ENCODE measurements around the gene TIMM10.
A peak's percentile ranks its signal among the peaks of the same experiment; 100 is the strongest.

TIMM10 gene

GRCh38 chr11:57530596-57531507 is at the start of gene TIMM10:
TSS of gene TIMM10 (minus strand) at chr11:57530754. CDS start at chr11:57530189, 565 bp downstream.
- DNase-seq (ENCODE audit: extremely low read depth in 1 of 2, low read depth in 1 of 2): peak; percentile 83 to 85

GRCh38 chr11:57574061-57574460 is 43.5 kb upstream of the TIMM10 start:
- no peak for DNase-seq (ENCODE audit: extremely low read depth in 1 of 2, low read depth in 1 of 2)

- DNase-seq (ENCODE audit: extremely low read depth in 1 of 2, low read depth in 1 of 2): no peak
These were observed 41.1 kb upstream of the TIMM10 start for GRCh38 chr11:57571606-57572005.

DNA sequence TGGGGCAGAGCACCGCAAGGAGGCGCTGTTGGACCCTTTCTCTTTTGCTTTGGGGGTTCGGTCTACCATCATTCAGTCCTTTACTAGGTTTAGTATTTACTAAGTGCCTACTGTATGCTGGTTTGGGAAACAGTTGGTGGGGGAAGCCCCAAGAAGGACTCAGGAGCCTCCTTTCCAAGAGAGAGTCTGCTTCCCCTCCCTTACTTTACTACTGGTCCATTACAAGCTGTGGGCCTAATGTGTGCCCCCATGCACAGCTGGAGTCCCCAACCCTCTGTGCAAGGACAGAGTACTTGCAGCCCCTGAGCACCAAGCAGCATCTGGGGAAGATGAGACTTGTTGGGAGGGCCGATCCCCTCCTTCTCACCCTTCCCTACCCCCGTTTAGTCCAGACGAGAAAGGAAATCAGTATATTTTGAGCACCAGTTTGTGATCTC is 37.8 kb upstream of the TIMM10 start:
- DNase-seq (ENCODE audit: extremely low read depth in 1 of 2, low read depth in 1 of 2): peak in 1 of 2 donors; percentile 82

DNA sequence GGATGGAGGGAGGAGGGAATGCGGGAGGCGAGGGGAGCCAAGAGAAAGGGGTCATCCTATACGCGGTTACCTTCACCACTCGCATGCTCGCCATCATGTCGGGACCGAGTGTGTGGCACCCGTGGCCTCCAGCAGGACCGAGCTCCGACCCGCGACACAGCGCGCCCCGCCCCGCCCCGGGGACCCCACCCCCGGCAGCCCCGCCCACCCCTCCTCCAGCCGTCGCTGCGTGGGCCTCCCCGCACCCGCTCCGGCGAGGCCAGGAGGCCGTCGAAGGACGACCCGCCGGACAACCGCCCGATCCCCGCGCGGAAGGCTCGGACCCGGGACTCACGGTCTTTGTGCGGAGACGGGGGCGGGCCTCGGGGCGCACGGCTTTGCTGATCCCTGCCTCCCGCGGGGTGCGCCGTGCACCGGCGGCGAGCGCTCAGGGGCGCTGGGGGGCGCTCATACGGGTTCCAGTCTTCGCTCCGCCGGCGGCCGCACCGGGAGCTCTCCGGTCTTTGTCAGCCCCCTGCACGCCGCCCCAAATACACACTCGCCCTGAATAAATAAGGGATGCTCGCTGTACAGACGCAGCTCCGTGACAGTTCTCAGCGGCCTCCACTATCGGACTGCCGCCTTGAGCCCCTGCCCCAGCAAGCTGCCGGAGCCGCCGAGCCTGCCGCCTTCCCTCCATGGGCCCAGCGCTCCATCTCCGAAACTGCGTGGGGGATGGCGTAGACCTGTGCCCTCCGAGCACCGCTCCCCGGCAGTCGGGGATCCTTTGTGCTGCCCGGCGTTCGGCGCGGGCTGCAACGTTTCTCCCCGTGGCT is 37.2 kb upstream of the TIMM10 start, which contains the start of gene UBE2L6:
Gene UBE2L6 (minus strand): TSS at position 158 of the 815 bp plus-strand sequence. CDS start 61 bp downstream, at position 97.
- peak; percentile 46 to 74 for DNase-seq (ENCODE audit: extremely low read depth in 1 of 2, low read depth in 1 of 2)

GRCh38 chr11:57566905-57567514 is 36.5 kb upstream of the TIMM10 start:
- DNase-seq (ENCODE audit: extremely low read depth in 1 of 2, low read depth in 1 of 2): no peak

DNA sequence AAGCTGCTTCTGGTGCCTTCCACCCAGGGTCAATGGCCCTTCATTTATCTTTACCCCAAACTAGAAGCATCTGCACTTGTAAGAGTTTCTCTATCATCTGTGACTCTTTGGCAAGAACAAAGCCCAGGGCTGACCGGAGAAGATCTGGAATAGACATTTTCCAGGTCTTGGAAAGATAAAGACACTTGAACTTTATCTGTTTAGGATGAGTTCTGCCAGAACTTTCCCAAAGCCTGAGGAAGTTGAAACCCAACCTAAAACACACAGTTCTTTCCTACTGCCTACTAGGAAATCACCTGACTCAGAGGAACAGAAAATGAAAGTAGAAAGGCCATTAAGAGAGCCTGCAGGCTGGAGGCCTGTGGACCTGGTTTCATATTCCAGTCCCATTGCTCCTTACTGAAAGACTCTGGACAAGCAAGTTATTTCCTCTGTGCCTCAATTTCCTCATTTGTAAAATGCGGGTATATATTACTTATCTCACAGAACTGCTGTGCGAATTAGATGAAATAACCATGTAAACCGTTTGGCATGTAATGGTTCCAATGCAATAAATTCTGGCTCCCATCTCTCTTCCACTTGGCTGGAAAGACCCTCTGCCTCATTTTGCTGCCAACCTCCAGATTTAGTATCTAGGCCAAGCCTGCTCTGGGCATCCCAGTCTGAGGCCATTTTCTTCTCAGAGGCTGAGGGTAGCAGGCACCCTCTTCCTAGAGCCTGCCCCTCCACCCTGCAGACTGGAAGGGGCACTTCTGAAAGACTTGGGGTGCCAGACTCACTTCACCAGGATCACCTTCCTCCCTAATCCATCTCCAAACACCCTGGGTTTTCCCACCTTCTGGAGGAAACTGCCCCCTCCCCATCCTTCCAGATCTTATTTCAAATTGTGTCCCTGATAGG is 35.7 kb upstream of the TIMM10 start:
- no peak for DNase-seq (ENCODE audit: extremely low read depth in 1 of 2, low read depth in 1 of 2)

DNA sequence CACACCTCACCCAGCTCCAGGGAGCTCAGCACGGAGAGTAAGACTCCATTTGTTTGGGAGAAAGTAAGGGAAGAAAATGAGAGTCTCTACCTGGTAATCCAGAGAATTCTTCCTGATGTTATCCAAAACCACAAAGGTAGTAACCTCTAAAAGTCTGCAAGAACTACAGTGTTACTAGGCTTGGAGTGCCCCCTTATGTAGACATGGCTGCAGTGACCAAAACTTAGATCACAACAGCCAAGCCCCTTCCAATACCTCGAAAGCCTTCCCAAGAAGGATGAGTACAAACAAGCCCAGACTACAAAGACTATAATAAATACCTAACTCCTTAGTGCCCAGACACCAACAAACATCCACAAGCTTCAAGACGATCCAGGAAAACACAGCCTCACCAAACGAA is 32.0 kb upstream of the TIMM10 start:
- DNase-seq (ENCODE audit: extremely low read depth in 1 of 2, low read depth in 1 of 2): no peak

DNA sequence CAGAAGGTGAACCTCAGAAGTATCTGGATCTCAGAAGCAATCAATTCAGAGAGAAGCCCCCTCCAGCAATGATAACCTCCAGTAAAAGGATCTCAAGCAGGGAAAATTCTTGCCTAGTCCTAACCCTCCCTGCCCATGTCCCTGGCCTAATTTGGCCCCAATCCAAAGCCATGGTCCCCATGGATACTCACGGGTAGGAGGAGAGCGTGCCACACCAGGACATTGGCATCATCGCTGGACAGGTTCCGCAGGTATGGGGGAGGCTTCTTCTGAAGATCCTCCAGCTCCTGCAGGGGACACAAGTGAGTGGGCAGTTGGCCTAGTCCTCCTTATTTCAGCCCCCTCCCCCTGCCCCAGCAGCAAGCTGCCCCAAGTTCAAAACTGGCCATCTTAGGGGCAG is 29.6 kb upstream of the TIMM10 start:
- no peak for DNase-seq (ENCODE audit: extremely low read depth in 1 of 2, low read depth in 1 of 2)

- DNase-seq (ENCODE audit: extremely low read depth in 1 of 2, low read depth in 1 of 2): no peak
These were observed 25.5 kb upstream of the TIMM10 start for GRCh38 chr11:57556041-57556440.

GRCh38 chr11:57555393-57555792 is 24.8 kb upstream of the TIMM10 start:
- DNase-seq (ENCODE audit: extremely low read depth in 1 of 2, low read depth in 1 of 2): no peak

- DNase-seq (ENCODE audit: extremely low read depth in 1 of 2, low read depth in 1 of 2): no peak
These were observed 21.9 kb upstream of the TIMM10 start for GRCh38 chr11:57552479-57552878.

DNA sequence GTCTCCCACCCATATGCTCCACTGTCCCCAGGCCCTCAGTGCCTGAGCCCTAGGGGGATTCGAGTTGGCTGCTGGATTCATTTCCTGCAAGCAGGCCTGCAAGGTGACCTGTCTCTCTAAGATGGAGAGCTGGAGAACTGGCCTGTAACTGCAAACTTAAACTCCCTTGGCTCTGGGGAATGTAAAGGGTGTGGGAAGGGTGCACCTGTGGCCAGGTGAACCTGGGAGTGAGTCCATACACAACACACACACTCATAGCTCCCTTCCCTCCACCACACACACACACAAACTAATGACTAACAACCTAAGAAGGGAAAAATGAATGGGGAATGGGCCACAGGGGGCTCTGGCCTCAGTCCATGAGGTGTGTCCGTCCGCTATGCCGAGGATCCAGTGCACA is 21.4 kb upstream of the TIMM10 start:
- DNase-seq (ENCODE audit: extremely low read depth in 1 of 2, low read depth in 1 of 2): no peak

- DNase-seq (ENCODE audit: extremely low read depth in 1 of 2, low read depth in 1 of 2): no peak
These were observed 19.4 kb upstream of the TIMM10 start for GRCh38 chr11:57549983-57550382.

DNA sequence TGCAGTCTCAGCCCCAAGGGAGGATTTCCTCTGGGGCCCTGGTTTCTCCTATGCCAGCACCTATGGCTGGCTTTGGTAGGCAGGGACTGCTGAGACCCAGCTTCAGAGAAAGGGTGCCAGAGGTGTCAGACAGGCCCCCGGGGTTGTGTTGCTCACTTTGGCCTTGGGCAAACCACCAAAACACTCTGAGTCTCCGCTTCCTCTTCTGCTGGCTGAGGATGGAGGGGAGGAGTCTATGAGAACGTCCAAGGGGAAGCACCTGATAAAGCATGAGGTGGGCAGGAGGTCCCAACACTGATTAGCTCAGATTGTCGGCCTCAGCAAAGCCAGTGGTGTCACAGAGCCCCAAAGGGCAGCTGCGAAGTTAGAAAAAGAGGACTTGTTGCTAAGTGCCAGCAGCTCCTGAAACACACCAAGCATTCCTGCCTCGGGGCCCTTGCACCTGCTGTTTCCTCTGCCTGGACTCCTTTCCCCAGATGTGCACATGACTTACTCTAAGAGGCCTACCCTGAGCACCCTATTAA is 17.4 kb upstream of the TIMM10 start:
- DNase-seq (ENCODE audit: extremely low read depth in 1 of 2, low read depth in 1 of 2): no peak

- DNase-seq (ENCODE audit: extremely low read depth in 1 of 2, low read depth in 1 of 2): no peak
These were observed 16.4 kb upstream of the TIMM10 start for GRCh38 chr11:57546869-57547475.

DNA sequence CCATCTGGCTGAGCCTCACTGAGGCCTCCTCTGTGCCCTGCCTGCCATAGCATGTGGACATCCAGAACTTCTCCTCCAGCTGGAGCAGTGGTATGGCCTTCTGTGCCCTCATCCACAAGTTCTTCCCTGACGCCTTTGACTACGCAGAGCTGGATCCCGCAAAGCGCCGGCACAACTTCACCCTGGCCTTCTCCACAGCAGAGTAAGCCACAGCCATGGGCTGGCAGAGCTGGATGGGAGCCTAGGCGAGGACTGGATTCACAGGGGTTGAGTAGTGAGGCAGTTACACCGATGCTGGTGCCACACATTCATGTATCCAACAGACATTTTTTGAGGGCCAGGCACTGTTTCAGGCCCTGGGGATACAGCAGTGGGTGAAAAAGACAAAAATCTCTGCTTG is 15.9 kb upstream of the TIMM10 start:
- no peak for DNase-seq (ENCODE audit: extremely low read depth in 1 of 2, low read depth in 1 of 2)

DNA sequence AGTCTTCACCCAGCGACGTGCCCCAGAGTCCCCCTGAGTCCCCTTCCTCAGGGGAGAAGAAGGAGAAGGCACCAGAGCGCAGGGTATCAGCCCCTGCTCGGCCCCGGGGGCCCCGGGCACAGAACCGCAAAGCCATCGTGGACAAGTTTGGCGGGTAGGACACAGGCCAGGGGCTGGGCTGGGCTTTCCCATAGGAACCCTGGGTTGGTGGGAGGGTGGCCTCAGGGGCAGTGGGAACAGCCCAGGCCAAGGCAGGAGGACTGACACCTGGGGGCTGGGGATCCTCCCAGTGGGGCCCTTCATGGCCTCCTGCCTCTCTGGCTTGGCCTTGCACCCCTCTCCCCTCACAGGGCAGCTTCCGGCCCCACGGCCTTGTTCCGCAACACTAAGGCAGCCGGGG is 15.3 kb upstream of the TIMM10 start:
- no peak for DNase-seq (ENCODE audit: extremely low read depth in 1 of 2, low read depth in 1 of 2)

GRCh38 chr11:57544566-57544965 is 14.0 kb upstream of the TIMM10 start:
- DNase-seq (ENCODE audit: extremely low read depth in 1 of 2, low read depth in 1 of 2): no peak

DNA sequence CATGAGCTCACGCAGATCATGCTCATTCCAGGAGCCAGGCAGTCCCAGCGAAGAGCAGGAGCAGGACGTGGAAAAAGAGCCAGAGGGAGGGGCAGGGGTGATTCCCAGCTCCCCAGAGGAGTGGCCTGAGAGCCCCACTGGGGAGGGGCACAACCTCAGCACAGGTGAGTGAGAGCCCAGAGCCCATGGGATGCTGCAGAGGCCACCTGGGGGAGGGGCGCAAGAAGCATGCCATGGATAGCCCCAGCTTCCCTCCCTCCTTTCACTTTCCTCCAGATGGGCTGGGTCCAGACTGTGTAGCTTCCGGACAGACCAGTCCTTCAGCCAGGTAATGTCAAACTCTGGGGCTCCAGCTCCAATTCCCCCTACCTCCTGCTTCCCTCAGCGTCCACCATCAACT is 13.0 kb upstream of the TIMM10 start:
- no peak for DNase-seq (ENCODE audit: extremely low read depth in 1 of 2, low read depth in 1 of 2)

All from activated CD8-positive, alpha-beta memory T cell treated with anti-CD3 and anti-CD28 coated beads for 1 hour (primary cell).